ENCODE measurements around the gene PDCD6IP.
"Not testable (repeated sequence)": the region's sequence is repeated elsewhere in the genome, so short reads cannot be mapped to it uniquely, and the experiment has no call there.

Gene PDCD6IP

DNA sequence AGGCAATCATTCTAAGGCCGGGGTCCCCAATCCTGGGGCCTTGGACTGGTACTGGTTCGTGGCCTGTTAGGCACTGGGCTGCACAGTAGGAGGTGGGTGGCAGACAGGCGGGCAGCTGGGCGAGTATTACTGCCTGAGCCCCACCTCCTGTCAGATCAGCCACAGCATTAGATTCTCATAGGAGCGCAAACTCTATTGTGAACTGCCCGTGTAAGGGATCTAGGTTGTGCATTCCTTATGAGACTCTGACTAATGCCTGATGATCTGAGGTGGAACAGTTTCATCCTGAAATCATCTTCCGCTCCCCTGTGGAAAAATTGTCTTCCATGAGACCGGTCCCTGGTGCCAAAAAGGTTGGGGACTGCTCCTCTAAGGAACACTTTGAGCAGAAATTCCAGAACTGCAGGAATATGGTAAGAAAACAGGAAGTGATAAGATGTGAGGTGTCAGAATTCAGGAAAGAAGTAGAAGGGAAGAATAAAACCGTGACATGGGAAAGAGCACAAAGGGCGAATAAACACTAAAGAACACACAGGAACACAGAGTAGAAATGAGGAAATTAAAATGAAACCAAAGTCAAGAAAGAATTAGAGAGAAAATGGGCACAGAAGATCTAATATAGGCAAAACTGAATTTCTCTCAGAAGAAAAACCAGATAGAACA, 57.6 kb downstream of the PDCD6IP start:
- FAIRE-seq (peak; percentile 36), DNase-seq (ENCODE audit: insufficient read length, low spot score) (no peak)
- no peak for TF ChIP-seq POLR2A (IDR thresholded peaks at IDR 0.05; ENCODE audit: low read depth, low read length)

DNA sequence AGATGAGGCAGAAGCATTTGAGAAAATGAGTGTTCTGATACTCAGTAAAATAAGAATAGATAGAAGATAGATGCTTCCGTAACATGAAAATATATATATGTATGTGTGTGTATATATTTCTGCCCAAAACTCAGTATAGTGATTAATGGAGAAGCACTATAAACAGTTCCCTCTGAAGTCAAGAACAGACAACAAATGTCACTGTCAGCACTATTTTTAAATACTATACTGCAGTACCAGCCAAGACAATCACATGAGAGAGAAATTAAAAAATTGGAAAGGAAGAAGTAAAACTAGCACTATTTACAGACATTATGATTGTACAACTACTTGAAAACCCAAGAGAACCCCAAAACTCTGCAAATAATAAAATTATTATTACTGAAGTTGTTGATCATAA, 59.3 kb downstream of the PDCD6IP start:
- not testable (repeated sequence) for DNase-seq (ENCODE audit: insufficient read length, low spot score); FAIRE-seq

DNA sequence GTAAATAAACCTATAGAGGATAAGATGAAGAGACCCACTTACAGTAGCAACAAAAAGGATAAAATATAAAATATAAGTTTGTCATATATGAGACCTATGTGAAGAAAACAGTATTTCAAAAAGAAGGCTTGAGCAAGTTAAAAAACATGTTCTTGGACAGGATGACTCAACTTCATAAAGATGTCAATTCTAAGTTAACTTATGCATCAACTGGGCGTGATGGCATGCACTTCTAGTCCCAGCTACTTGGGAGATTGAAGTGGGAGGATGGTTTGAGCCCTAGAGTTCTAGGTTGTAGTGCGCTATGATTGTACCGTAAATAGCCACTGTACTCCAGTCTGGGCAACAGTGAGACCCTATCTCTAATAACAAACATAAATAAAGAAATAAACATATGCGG, 59.7 kb downstream of the PDCD6IP start:
- FAIRE-seq (no peak), DNase-seq (ENCODE audit: insufficient read length, low spot score) (no peak)
- no peak for TF ChIP-seq POLR2A (IDR thresholded peaks at IDR 0.05; ENCODE audit: low read depth, low read length)

GRCh38 chr3:33860373-33861050, 62.1 kb downstream of the PDCD6IP start:
- no peak for TF ChIP-seq POLR2A (IDR thresholded peaks at IDR 0.05; ENCODE audit: low read depth, low read length)
- no peak for DNase-seq (ENCODE audit: insufficient read length, low spot score)
- FAIRE-seq, result no peak

GRCh38 chr3:33865133-33865532, 66.7 kb downstream of the PDCD6IP start:
- FAIRE-seq (no peak), DNase-seq (ENCODE audit: insufficient read length, low spot score) (no peak)
- no peak for TF ChIP-seq POLR2A (IDR thresholded peaks at IDR 0.05; ENCODE audit: low read depth, low read length)

- FAIRE-seq (no peak), DNase-seq (ENCODE audit: insufficient read length, low spot score) (no peak)
- TF ChIP-seq POLR2A (IDR thresholded peaks at IDR 0.05; ENCODE audit: low read depth, low read length), result no peak
These were observed 69.9 kb downstream of the PDCD6IP start for GRCh38 chr3:33868309-33868708.

DNA sequence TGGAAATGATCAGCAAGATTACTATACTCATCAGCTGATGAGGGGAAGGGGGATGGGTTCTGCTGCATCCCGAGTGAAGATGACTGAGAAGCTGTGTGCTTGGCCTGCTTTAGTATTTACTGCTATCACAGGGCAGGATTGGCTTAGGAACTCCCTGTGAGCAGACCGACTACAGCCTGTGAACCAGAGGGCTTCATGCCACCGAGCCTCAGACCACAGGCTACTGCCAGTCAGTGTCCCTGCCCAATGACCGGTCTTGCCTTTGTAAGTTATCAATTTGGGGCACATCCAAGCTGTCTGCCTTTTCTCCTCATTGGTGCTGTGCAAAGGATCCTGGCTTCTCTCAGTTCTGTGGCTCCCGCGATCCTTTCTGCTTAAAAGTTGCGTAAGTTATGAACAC, 71.5 kb downstream of the PDCD6IP start:
- no peak for DNase-seq (ENCODE audit: insufficient read length, low spot score)
- FAIRE-seq, result no peak
- TF ChIP-seq POLR2A (IDR thresholded peaks at IDR 0.05; ENCODE audit: low read depth, low read length), result no peak

GRCh38 chr3:33874815-33875214, 76.4 kb downstream of the PDCD6IP start:
- no peak for DNase-seq (ENCODE audit: insufficient read length, low spot score)
- TF ChIP-seq POLR2A (IDR thresholded peaks at IDR 0.05; ENCODE audit: low read depth, low read length), result no peak
- no peak for FAIRE-seq

DNA sequence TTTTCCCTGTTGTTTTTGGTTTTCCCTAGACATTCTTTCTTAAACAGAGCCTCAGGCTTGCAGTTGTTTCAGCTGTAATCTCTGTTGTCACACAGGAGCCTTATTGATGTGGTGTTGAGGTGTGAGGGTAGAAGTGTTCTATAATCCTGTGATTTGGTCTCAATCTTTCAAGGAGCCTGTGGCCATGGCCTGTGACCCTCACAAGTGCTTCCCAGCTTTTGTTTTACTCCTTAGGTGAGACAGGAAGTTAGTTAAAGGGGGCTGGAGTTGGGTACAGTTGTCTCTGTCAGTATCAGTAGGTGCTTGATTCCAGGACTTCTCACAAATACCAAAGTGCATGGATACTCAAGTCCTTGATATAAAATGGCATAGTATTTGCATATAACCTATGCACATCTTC, 77.2 kb downstream of the PDCD6IP start:
- TF ChIP-seq POLR2A (IDR thresholded peaks at IDR 0.05; ENCODE audit: low read depth, low read length), result no peak
- no peak for FAIRE-seq
- no peak for DNase-seq (ENCODE audit: insufficient read length, low spot score)

- TF ChIP-seq POLR2A (IDR thresholded peaks at IDR 0.05; ENCODE audit: low read depth, low read length), result no peak
- FAIRE-seq (no peak), DNase-seq (ENCODE audit: insufficient read length, low spot score) (no peak)
These were observed 78.8 kb downstream of the PDCD6IP start for GRCh38 chr3:33877187-33877586.

GRCh38 chr3:33879540-33879939, 81.1 kb downstream of the PDCD6IP start:
- DNase-seq (ENCODE audit: insufficient read length, low spot score), result no peak
- no peak for FAIRE-seq
- no peak for TF ChIP-seq POLR2A (IDR thresholded peaks at IDR 0.05; ENCODE audit: low read depth, low read length)

DNA sequence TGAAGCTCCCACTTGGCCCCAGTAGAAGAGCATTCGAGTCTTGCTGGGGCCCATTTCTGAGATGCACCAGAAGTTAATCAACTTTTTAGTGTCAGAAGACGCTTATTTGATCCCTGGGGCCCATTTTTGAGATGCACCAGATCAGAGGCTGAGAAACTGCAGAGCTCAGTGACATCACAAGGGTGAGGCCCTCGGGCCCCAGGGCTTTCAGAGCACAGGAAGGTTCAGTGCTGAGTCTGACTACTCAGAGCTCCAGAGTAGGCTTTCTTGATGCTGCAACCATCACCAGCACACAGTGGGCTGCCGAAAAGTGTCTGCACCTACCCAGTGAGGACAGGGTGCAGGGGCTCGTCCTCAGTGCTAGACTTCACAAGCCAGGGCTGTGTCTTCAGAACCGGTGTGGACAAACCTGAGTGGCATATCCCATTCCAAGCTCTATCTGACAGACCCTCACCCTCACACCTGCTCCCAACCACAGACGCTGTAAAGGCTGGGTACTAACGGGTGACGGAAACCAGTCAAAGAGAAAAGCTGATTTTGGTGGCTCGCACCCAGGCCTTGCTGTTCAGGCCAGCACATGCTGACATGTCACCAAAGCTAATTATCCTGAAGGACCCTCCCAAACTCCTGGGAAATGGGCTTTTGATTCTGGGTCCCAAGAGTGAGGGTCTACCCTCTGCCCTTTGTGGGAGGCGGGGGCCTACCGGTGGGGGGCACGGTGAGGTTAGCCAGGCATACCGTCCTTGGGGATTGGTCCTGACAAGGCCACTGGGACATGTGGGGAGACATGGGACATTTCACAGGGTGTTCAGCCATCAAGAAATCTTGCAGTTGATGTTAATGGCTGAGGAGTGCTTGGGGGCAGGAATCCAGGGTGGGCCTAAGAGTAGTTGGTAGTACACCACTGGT, 83.0 kb downstream of the PDCD6IP start:
- no peak for FAIRE-seq
- DNase-seq (ENCODE audit: insufficient read length, low spot score), result no peak
- TF ChIP-seq POLR2A (IDR thresholded peaks at IDR 0.05; ENCODE audit: low read depth, low read length), result no peak

GRCh38 chr3:33882296-33882695, 83.9 kb downstream of the PDCD6IP start:
- FAIRE-seq (no peak), DNase-seq (ENCODE audit: insufficient read length, low spot score) (no peak)
- TF ChIP-seq POLR2A (IDR thresholded peaks at IDR 0.05; ENCODE audit: low read depth, low read length), result no peak

GRCh38 chr3:33883538-33883950, 85.1 kb downstream of the PDCD6IP start:
- FAIRE-seq, result no peak
- peak; percentile 22 for DNase-seq (ENCODE audit: insufficient read length, low spot score)
- no peak for TF ChIP-seq POLR2A (IDR thresholded peaks at IDR 0.05; ENCODE audit: low read depth, low read length)

Measured in H54 (cell line).